IPS-20b (cell line): Measurements from ENCODE around the gene CCDC85A.
"Not testable (repeated sequence)": the region's sequence is repeated elsewhere in the genome, so short reads cannot be mapped to it uniquely, and the experiment has no call there.

ENCODE experiments used
- H3K27ac ChIP-seq: one replicate; pipeline ENCODE4 v1.5.1; 2013; ENCODE audit warnings: low read length
- H3K27me3 ChIP-seq: 2 replicates; pipeline ENCODE4 v1.6.1; 2013; ENCODE audit warnings: mild to moderate bottlenecking, low read length, inconsistent platforms; ENCODE audit not compliant: insufficient read depth
- H3K36me3 ChIP-seq: 2 replicates; pipeline ENCODE4 v1.6.1; 2013; ENCODE audit warnings: low read depth, mild to moderate bottlenecking, inconsistent platforms, low read length, moderate library complexity; ENCODE audit not compliant: insufficient read depth
- H3K4me1 ChIP-seq: 2 replicates; pipeline ENCODE4 v1.6.1; 2013; ENCODE audit warnings: mild to moderate bottlenecking, control low read depth, inconsistent platforms, low read length, moderate library complexity; ENCODE audit not compliant: insufficient read depth
- H3K4me3 ChIP-seq: 2 replicates; pipeline ENCODE4 v1.5.1; 2013; ENCODE audit warnings: mild to moderate bottlenecking, low read length, inconsistent platforms
- H3K9ac ChIP-seq: 2 replicates; pipeline ENCODE4 v1.6.1; 2013; ENCODE audit warnings: low read depth, mild to moderate bottlenecking, inconsistent platforms, low read length, moderate library complexity
- H3K9me3 ChIP-seq: 2 replicates; pipeline ENCODE4 v1.6.1; 2013; ENCODE audit warnings: mild to moderate bottlenecking, low read depth, low read length, inconsistent platforms; ENCODE audit not compliant: insufficient read depth

CCDC85A gene

GRCh38 chr2:56183643-56184499 is at the start of gene CCDC85A:
Gene CCDC85A, plus strand, starts transcription at chr2:56183990. Its CDS starts 635 bp downstream, at chr2:56184625.
- H3K27me3 ChIP-seq = peaks cover 100% of the 10 kb centered on the region
- H3K36me3 ChIP-seq = no peaks in the 10 kb centered on the region
- H3K9me3 ChIP-seq = no peaks in the 10 kb centered on the region
- peak within 1 kb of the TSS; percentile 68; the same call in 1 of the 2 replicates for H3K4me3 ChIP-seq
- H3K27ac ChIP-seq = no peak within 1 kb of the TSS
- H3K4me1 ChIP-seq = peaks cover 9% of the 10 kb centered on the region; the same call in 1 of the 2 replicates
- no peak within 1 kb of the TSS for H3K9ac ChIP-seq

- Histone ChIP-seq H3K4me1 (no peaks in the 10 kb centered on the region), H3K27ac (no peak overlapping the region), H3K9me3 (no peaks in the 10 kb centered on the region), H3K27me3 (no peaks in the 10 kb centered on the region), H3K36me3 (no peaks in the 10 kb centered on the region), H3K4me3 (no peak overlapping the region), H3K9ac (no peak overlapping the region)
Observed at GRCh38 chr2:56134861-56135260, 48.9 kb upstream of the CCDC85A start.

GRCh38 chr2:56142497-56143061 is 41.2 kb upstream of the CCDC85A start:
- H3K9me3 ChIP-seq, H3K4me1 ChIP-seq, H3K36me3 ChIP-seq, H3K9ac ChIP-seq, H3K4me3 ChIP-seq, H3K27ac ChIP-seq, H3K27me3 ChIP-seq: not testable (repeated sequence)

GRCh38 chr2:56147907-56148306 is 35.9 kb upstream of the CCDC85A start:
- Histone ChIP-seq H3K4me1 (no peaks in the 10 kb centered on the region), H3K9ac (no peak overlapping the region), H3K27me3 (no peaks in the 10 kb centered on the region), H3K4me3 (no peak overlapping the region), H3K27ac (no peak overlapping the region), H3K36me3 (no peaks in the 10 kb centered on the region), H3K9me3 (peaks cover 6% of the 10 kb centered on the region; the same call in 1 of the 2 replicates)

GRCh38 chr2:56148825-56149224 is 35.0 kb upstream of the CCDC85A start:
- no peaks in the 10 kb centered on the region for H3K36me3 ChIP-seq
- no peak overlapping the region for H3K4me3 ChIP-seq
- no peak overlapping the region for H3K27ac ChIP-seq
- no peaks in the 10 kb centered on the region for H3K9me3 ChIP-seq
- no peaks in the 10 kb centered on the region for H3K27me3 ChIP-seq
- no peaks in the 10 kb centered on the region for H3K4me1 ChIP-seq
- H3K9ac ChIP-seq = no peak overlapping the region

GRCh38 chr2:56151841-56152240 is 31.9 kb upstream of the CCDC85A start:
- no peaks in the 10 kb centered on the region for H3K9me3 ChIP-seq
- H3K4me1 ChIP-seq = no peaks in the 10 kb centered on the region
- H3K27me3 ChIP-seq = no peaks in the 10 kb centered on the region
- H3K4me3 ChIP-seq = no peak overlapping the region
- no peaks in the 10 kb centered on the region for H3K36me3 ChIP-seq
- no peak overlapping the region for H3K9ac ChIP-seq
- no peak overlapping the region for H3K27ac ChIP-seq

GRCh38 chr2:56155188-56155587 is 28.6 kb upstream of the CCDC85A start:
- no peak overlapping the region for H3K4me3 ChIP-seq
- H3K27ac ChIP-seq = no peak overlapping the region
- H3K9ac ChIP-seq = no peak overlapping the region
- no peaks in the 10 kb centered on the region for H3K9me3 ChIP-seq
- H3K4me1 ChIP-seq = no peaks in the 10 kb centered on the region
- no peaks in the 10 kb centered on the region for H3K27me3 ChIP-seq
- H3K36me3 ChIP-seq = no peaks in the 10 kb centered on the region

- H3K4me1 ChIP-seq, H3K9ac ChIP-seq, H3K27ac ChIP-seq, H3K4me3 ChIP-seq, H3K36me3 ChIP-seq, H3K27me3 ChIP-seq, H3K9me3 ChIP-seq: not testable (repeated sequence)
Observed at GRCh38 chr2:56159875-56160274, 23.9 kb upstream of the CCDC85A start.

- H3K4me1 ChIP-seq = no peaks in the 10 kb centered on the region
- H3K36me3 ChIP-seq = no peaks in the 10 kb centered on the region
Observed at GRCh38 chr2:56167616-56168562, 15.9 kb upstream of the CCDC85A start.

GRCh38 chr2:56169521-56169920 is 14.3 kb upstream of the CCDC85A start:
- Histone ChIP-seq H3K27ac (no peak overlapping the region), H3K9ac (no peak overlapping the region), H3K4me1 (no peaks in the 10 kb centered on the region), H3K9me3 (no peaks in the 10 kb centered on the region), H3K4me3 (no peak overlapping the region), H3K27me3 (peaks cover 26% of the 10 kb centered on the region; the same call in 1 of the 2 replicates), H3K36me3 (no peaks in the 10 kb centered on the region)

More at GRCh38 chr2:56167616-56168562, 15.9 kb upstream of the CCDC85A start:
- no peak overlapping the region for H3K27ac ChIP-seq
- no peak overlapping the region for H3K4me3 ChIP-seq
- H3K9me3 ChIP-seq = no peaks in the 10 kb centered on the region
- peaks cover 26% of the 10 kb centered on the region; the same call in 1 of the 2 replicates for H3K27me3 ChIP-seq
- H3K9ac ChIP-seq = no peak overlapping the region

GRCh38 chr2:56170504-56170903 is 13.3 kb upstream of the CCDC85A start:
- no peak overlapping the region for H3K4me3 ChIP-seq
- no peak overlapping the region for H3K9ac ChIP-seq
- H3K4me1 ChIP-seq = no peaks in the 10 kb centered on the region
- H3K27me3 ChIP-seq = peaks cover 32% of the 10 kb centered on the region
- H3K27ac ChIP-seq = no peak overlapping the region
- H3K9me3 ChIP-seq = no peaks in the 10 kb centered on the region
- H3K36me3 ChIP-seq = no peaks in the 10 kb centered on the region
